GM19455 (cell line): ENCODE measurements around the gene FLG.
"Not testable (repeated sequence)": the region's sequence is repeated elsewhere in the genome, so short reads cannot be mapped to it uniquely, and the experiment has no call there.

Experiments used
- ATAC-seq: cut with Tn5 transposase; IDR thresholded peaks from one replicate; pipeline ENCODE4 v1.9.1; 2021; ENCODE audit not compliant: unreplicated experiment

The FLG gene

GRCh38 chr1:152303139-152303872 is 21.7 kb downstream of the FLG start:
- not testable (repeated sequence) for ATAC-seq

- ATAC-seq: not testable (repeated sequence)
These were observed 68.6 kb downstream of the FLG start for GRCh38 chr1:152256394-152256793.
